HCEC 1CT (cell line): ENCODE data around the gene CAPN5.

Source experiments
- DNase-seq: peaks from one replicate; pipeline ENCODE4 v3.0.0-alpha.2; 2017

CAPN5 gene

GRCh38 chr11:77121876-77122575 lies 55.3 kb downstream of the CAPN5 start:
- no peak for DNase-seq

GRCh38 chr11:77122576-77123212 lies 55.9 kb downstream of the CAPN5 start:
- DNase-seq: no peak

- no peak for DNase-seq
These were observed 56.8 kb downstream of the CAPN5 start for GRCh38 chr11:77123591-77123990.

GRCh38 chr11:77124041-77124440 lies 57.3 kb downstream of the CAPN5 start:
- DNase-seq: no peak

- DNase-seq: no peak
These were observed 57.7 kb downstream of the CAPN5 start for GRCh38 chr11:77124488-77124887.

GRCh38 chr11:77125191-77125590 lies 58.4 kb downstream of the CAPN5 start:
- DNase-seq: no peak

GRCh38 chr11:77125695-77126094 lies 58.9 kb downstream of the CAPN5 start:
- DNase-seq: no peak

GRCh38 chr11:77126156-77126775 lies 59.5 kb downstream of the CAPN5 start:
- DNase-seq: no peak

GRCh38 chr11:77126861-77127234 lies 60.1 kb downstream of the CAPN5 start:
- DNase-seq: no peak

GRCh38 chr11:77127235-77127911 lies 60.6 kb downstream of the CAPN5 start:
- peak; percentile 33 for DNase-seq

GRCh38 chr11:77127920-77128691 lies 61.3 kb downstream of the CAPN5 start, which contains the start of gene MYO7A:
Gene MYO7A (plus strand): TSS chr11:77128246. CDS start chr11:77130635, 2,389 bp downstream.
- DNase-seq: no peak

- DNase-seq: no peak
These were observed 62.5 kb downstream of the CAPN5 start for GRCh38 chr11:77129069-77129841.

GRCh38 chr11:77129842-77130756 lies 63.3 kb downstream of the CAPN5 start:
- DNase-seq: no peak

- DNase-seq: no peak
These were observed 64.2 kb downstream of the CAPN5 start for GRCh38 chr11:77130763-77131513.

- DNase-seq: no peak
These were observed 64.8 kb downstream of the CAPN5 start for GRCh38 chr11:77131560-77131959.

- DNase-seq: no peak
These were observed 68.3 kb downstream of the CAPN5 start for GRCh38 chr11:77135069-77135468.

GRCh38 chr11:77136074-77136473 lies 69.3 kb downstream of the CAPN5 start:
- DNase-seq: peak; percentile 65

- no peak for DNase-seq
These were observed 70.1 kb downstream of the CAPN5 start for GRCh38 chr11:77136784-77137420.

- DNase-seq: no peak
These were observed 70.7 kb downstream of the CAPN5 start for GRCh38 chr11:77137421-77137820.
